Measurements from ENCODE around the gene FA2H.

FA2H gene

DNA sequence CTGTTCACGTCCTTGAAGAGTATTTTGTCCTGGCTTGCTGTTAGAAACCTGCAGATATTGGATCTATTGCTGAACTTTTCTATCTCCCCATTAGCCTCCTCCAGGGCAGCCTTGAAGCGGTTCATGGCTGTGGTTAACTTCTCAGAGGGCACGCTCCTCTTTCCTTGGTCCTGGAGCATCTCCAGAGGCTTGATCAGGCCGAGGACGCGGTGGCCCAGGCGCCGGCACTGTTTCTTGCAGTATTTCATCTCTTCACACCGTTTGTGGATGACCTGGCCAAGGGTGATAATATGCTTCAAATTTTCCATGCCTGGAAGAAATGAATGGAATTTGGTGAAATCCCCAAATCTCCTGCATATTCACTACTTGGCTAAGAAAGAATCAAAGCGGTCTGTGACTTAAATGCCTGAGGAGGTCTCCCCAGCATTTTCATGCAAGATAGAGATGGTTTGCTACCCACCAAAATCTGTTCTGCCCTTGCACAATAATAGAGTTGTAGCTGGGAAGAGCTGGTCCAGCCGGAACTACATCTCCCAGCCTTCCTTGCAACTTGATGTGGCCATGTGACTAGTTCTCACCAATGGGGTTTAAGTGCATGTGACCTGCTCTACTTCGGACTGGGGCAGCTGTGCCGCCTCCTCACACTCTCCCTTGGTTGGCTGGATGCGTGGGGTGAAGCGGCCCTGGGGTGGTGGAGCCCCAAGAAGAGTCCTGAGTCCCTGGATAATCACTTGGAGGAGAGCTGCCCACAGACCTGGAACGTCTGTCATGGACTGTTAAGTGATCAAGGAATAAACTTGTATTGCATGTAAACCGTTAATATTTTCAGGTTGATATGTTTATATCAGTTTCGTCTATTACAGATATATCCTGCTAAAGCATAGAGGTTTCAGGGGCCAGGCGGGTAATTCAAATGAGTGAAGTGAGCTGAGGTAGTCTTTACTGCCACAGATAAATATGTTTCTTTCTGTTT lies 78.9 kb downstream of the FA2H start:
- H3K27ac ChIP-seq, result no peak overlapping the region
- no peak overlapping the region for H3K9ac ChIP-seq
- no peak overlapping the region for H3K4me3 ChIP-seq (ENCODE audit: low read depth, low read length)
- no peaks in the 10 kb centered on the region for H3K27me3 ChIP-seq (ENCODE audit: control insufficient read depth, insufficient read depth, low read length)
- H2AFZ ChIP-seq, result peak overlapping the region; percentile 77
- H3K9me3 ChIP-seq (ENCODE audit: control insufficient read depth, low read length), result no peaks in the 10 kb centered on the region
- no peaks in the 10 kb centered on the region for H3K4me1 ChIP-seq
- TF ChIP-seq, protein P1, sequence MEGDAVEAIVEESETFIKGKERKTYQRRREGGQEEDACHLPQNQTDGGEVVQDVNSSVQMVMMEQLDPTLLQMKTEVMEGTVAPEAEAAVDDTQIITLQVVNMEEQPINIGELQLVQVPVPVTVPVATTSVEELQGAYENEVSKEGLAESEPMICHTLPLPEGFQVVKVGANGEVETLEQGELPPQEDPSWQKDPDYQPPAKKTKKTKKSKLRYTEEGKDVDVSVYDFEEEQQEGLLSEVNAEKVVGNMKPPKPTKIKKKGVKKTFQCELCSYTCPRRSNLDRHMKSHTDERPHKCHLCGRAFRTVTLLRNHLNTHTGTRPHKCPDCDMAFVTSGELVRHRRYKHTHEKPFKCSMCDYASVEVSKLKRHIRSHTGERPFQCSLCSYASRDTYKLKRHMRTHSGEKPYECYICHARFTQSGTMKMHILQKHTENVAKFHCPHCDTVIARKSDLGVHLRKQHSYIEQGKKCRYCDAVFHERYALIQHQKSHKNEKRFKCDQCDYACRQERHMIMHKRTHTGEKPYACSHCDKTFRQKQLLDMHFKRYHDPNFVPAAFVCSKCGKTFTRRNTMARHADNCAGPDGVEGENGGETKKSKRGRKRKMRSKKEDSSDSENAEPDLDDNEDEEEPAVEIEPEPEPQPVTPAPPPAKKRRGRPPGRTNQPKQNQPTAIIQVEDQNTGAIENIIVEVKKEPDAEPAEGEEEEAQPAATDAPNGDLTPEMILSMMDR (IDR thresholded peaks at IDR 0.05), result no peak
- H3K79me2 ChIP-seq, result no peaks in the 10 kb centered on the region
- H3K4me2 ChIP-seq (ENCODE audit: low read length), result peak overlapping the region; percentile 52
- no peaks in the 10 kb centered on the region for H3K36me3 ChIP-seq (ENCODE audit: control insufficient read depth, insufficient read depth, low read length)

DNA sequence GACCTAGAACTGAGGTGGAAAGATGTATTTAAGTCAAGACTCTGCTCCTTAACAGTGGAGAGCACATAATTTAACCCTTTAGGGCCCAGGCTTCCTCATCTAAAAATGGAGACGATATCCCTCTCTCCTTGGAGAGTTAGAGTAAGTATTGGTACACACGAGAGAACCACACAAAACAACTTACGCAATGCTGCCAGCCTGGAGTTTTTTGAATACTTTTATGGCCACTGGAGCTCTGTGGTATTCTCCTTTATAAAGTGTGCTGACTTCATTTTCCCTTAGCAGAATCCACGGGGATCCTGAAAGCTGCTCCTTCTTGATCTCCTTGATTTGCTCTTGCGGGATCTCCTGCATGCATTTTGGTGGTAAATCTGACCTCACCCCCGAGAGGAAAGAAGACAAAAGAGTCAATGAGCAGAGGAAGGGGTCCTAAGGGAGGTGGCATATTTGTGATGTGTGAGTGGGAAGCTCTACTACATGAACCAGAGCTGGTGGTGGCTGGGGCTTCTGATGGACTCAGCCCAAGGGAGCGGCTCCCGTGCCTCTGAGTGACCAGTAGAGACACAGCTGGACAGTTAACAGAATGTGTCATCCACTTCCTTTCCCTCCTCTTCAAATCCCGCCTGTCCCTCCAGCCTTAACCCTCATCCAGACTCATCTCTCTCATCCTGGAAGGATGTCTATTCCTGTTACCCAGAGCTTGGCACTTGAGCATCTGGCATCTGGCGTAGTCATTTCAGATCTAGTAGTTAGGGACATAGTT lies 83.3 kb downstream of the FA2H start:
- no peak overlapping the region for H3K27ac ChIP-seq
- H2AFZ ChIP-seq, result no peak overlapping the region
- no peaks in the 10 kb centered on the region for H3K79me2 ChIP-seq
- no peaks in the 10 kb centered on the region for H3K9me3 ChIP-seq (ENCODE audit: control insufficient read depth, low read length)
- H3K4me3 ChIP-seq (ENCODE audit: low read depth, low read length), result no peak overlapping the region
- no peaks in the 10 kb centered on the region for H3K27me3 ChIP-seq (ENCODE audit: control insufficient read depth, insufficient read depth, low read length)
- no peaks in the 10 kb centered on the region for H3K36me3 ChIP-seq (ENCODE audit: control insufficient read depth, insufficient read depth, low read length)
- H3K4me2 ChIP-seq (ENCODE audit: low read length), result no peak overlapping the region
- H3K4me1 ChIP-seq, result no peaks in the 10 kb centered on the region
- H3K9ac ChIP-seq, result no peak overlapping the region
- TF ChIP-seq, protein P1 (IDR thresholded peaks at IDR 0.05), result no peak

DNA sequence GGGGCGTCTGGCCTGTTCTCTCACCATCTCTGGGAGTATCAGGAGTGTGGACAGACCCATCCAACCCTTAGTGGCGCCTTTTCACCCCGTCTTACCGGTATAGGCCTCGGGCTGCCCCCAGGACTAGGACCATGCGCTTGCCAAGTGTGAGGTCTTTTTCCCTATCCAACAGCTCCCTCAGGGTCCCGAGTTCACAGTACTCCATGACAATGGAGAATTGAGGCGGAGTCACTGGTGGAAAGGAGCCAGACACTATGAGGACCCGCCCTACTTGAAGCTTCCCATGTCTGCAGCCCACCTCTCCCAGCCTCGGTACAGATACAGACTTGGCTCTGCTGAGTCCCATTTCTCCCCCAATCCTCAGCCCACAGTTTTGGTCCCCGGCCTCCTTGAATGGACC lies 92.1 kb downstream of the FA2H start:
- Histone ChIP-seq H3K9ac (no peak overlapping the region), H3K9me3 (ENCODE audit: control insufficient read depth, low read length) (no peaks in the 10 kb centered on the region), H3K4me1 (no peaks in the 10 kb centered on the region), H3K27me3 (ENCODE audit: control insufficient read depth, insufficient read depth, low read length) (no peaks in the 10 kb centered on the region), H3K27ac (no peak overlapping the region), H3K4me3 (ENCODE audit: low read depth, low read length) (no peak overlapping the region), H3K36me3 (ENCODE audit: control insufficient read depth, insufficient read depth, low read length) (no peaks in the 10 kb centered on the region), H3K79me2 (no peaks in the 10 kb centered on the region), H3K4me2 (ENCODE audit: low read length) (no peak overlapping the region), H2AFZ (no peak overlapping the region)
- TF ChIP-seq, protein P1 (IDR thresholded peaks at IDR 0.05), result no peak

DNA sequence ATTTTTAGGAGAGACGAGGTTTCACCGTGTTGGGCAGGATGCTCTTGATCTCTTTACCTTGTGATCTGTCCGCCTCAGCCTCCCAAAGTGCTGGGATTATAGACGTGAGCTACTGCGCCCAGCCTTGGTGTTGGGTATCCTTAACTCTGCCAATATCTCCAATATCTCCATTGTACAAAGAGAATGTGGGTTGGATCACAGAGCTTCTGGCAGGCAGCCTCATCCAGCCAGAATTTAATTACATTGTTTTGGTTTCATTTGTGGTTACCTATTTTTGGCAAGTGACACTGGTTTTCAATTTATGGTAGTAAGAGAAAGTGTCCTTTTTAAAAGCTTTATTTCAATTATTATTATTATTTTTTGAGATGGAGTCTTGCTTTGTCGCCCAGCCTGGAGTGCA lies 93.9 kb downstream of the FA2H start:
- Histone ChIP-seq H3K27ac (no peak overlapping the region), H3K4me2 (ENCODE audit: low read length) (no peak overlapping the region), H3K9me3 (ENCODE audit: control insufficient read depth, low read length) (no peaks in the 10 kb centered on the region), H3K9ac (no peak overlapping the region), H3K4me1 (no peaks in the 10 kb centered on the region), H3K79me2 (no peaks in the 10 kb centered on the region), H2AFZ (no peak overlapping the region), H3K4me3 (ENCODE audit: low read depth, low read length) (no peak overlapping the region), H3K36me3 (ENCODE audit: control insufficient read depth, insufficient read depth, low read length) (no peaks in the 10 kb centered on the region), H3K27me3 (ENCODE audit: control insufficient read depth, insufficient read depth, low read length) (no peaks in the 10 kb centered on the region)
- TF ChIP-seq, protein P1 (IDR thresholded peaks at IDR 0.05), result no peak

Measured in parathyroid adenoma (tissue), 2 donors.